ENCODE data around the gene CADPS. TPM values are rescaled to one million over a fixed set of nuclear protein-coding genes. Genes with fewer than 3 reads are reported as not detected.

CADPS gene
- total and polyA plus RNA-seq, 4 donors: 0.13 to 3.6 (median 0.49) TPM

DNA sequence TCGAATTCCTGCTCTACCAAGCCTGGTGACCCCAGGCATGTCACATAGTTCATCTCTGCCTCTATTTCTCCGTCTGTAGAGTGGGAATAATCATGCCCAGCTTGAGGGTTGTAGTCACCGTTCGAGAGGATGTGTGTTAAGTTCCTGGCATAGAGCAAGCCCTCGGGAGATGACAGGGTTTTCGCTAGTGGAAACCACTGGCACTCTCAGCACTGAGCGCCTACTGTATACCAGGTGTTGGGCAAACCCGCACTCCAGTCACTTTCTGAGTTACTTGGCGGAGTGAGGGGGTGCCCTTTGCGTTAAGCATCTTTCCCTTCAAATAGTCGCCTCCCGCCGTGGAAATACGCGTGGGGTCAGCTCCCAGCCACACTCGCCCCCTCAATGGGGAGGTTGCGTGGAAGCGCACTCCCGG, 506.9 kb downstream of the CADPS start:
- ATAC-seq (ENCODE audit: insufficient read depth, low FRiP score): no peak
- TF ChIP-seq, protein P1, sequence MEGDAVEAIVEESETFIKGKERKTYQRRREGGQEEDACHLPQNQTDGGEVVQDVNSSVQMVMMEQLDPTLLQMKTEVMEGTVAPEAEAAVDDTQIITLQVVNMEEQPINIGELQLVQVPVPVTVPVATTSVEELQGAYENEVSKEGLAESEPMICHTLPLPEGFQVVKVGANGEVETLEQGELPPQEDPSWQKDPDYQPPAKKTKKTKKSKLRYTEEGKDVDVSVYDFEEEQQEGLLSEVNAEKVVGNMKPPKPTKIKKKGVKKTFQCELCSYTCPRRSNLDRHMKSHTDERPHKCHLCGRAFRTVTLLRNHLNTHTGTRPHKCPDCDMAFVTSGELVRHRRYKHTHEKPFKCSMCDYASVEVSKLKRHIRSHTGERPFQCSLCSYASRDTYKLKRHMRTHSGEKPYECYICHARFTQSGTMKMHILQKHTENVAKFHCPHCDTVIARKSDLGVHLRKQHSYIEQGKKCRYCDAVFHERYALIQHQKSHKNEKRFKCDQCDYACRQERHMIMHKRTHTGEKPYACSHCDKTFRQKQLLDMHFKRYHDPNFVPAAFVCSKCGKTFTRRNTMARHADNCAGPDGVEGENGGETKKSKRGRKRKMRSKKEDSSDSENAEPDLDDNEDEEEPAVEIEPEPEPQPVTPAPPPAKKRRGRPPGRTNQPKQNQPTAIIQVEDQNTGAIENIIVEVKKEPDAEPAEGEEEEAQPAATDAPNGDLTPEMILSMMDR (IDR thresholded peaks at IDR 0.05; ENCODE audit: control extremely low read depth, extremely low read depth): no peak
- Histone ChIP-seq H3K9ac (ENCODE audit: insufficient read depth in 1 of 2, low read length in 2 of 2) (no peak overlapping the region), H3K4me3 (no peak overlapping the region), H3K36me3 (ENCODE audit: control insufficient read depth in 4 of 4, insufficient read depth in 4 of 4, low read length in 4 of 4) (no peaks in the 10 kb centered on the region), H3K27me3 (ENCODE audit: control insufficient read depth in 3 of 3, insufficient read depth in 3 of 3, low read length in 2 of 3) (peaks cover 39 to 91% (median 87%) of the 10 kb centered on the region in 3 donors), H3K4me1 (ENCODE audit: control insufficient read depth in 5 of 5, insufficient read depth in 5 of 5, low read length in 5 of 5) (peaks cover 0 to 15% (median 4%) of the 10 kb centered on the region in 5 donors), H3K27ac (ENCODE audit: low read depth in 1 of 2, low read length in 1 of 2) (no peak overlapping the region), H3K9me3 (ENCODE audit: control insufficient read depth in 4 of 4, insufficient read depth in 3 of 4, low read length in 3 of 4) (peaks cover 0 to 11% (median 0%) of the 10 kb centered on the region in 4 donors)
- 8 to 9% methylated on average over 19 of the region's 19 CpGs for WGBS, 2 donors
- no peak for DNase-seq

- 1 to 3% methylated on average over 25 of the region's 25 CpGs for whole genome bisulfite sequencing, 2 donors
- Histone ChIP-seq H3K4me1 (ENCODE audit: control insufficient read depth in 5 of 5, insufficient read depth in 5 of 5, low read length in 5 of 5) (peaks cover 0 to 14% (median 4%) of the 10 kb centered on the region in 5 donors), H3K9me3 (ENCODE audit: control insufficient read depth in 4 of 4, insufficient read depth in 3 of 4, low read length in 3 of 4) (peaks cover 0 to 11% (median 0%) of the 10 kb centered on the region in 4 donors), H3K36me3 (ENCODE audit: control insufficient read depth in 4 of 4, insufficient read depth in 4 of 4, low read length in 4 of 4) (no peaks in the 10 kb centered on the region), H3K27me3 (ENCODE audit: control insufficient read depth in 3 of 3, insufficient read depth in 3 of 3, low read length in 2 of 3) (peaks cover 37 to 88% (median 84%) of the 10 kb centered on the region in 3 donors), H3K27ac (ENCODE audit: low read depth in 1 of 2, low read length in 1 of 2) (no peak overlapping the region), H3K9ac (ENCODE audit: insufficient read depth in 1 of 2, low read length in 2 of 2) (no peak overlapping the region), H3K4me3 (no peak overlapping the region)
- ATAC-seq (ENCODE audit: insufficient read depth, low FRiP score) (no peak), DNase-seq (no peak)
- TF ChIP-seq, protein P1 (IDR thresholded peaks at IDR 0.05; ENCODE audit: control extremely low read depth, extremely low read depth): no peak
Measured at GRCh38 chr3:62367763-62368195, 507.4 kb downstream of the CADPS start.

GRCh38 chr3:62366126-62366484, 509.1 kb downstream of the CADPS start:
- peaks cover 25 to 83% (median 81%) of the 10 kb centered on the region in 3 donors for H3K27me3 ChIP-seq (ENCODE audit: control insufficient read depth in 3 of 3, insufficient read depth in 3 of 3, low read length in 2 of 3)
- no peak for DNase-seq

More at GRCh38 chr3:62366126-62366484, 509.1 kb downstream of the CADPS start:
- Histone ChIP-seq H3K27ac (ENCODE audit: low read depth in 1 of 2, low read length in 1 of 2) (no peak overlapping the region), H3K4me3 (no peak overlapping the region), H3K9ac (ENCODE audit: insufficient read depth in 1 of 2, low read length in 2 of 2) (no peak overlapping the region), H3K36me3 (ENCODE audit: control insufficient read depth in 4 of 4, insufficient read depth in 4 of 4, low read length in 4 of 4) (no peaks in the 10 kb centered on the region), H3K9me3 (ENCODE audit: control insufficient read depth in 4 of 4, insufficient read depth in 3 of 4, low read length in 3 of 4) (peaks cover 0 to 6% (median 0%) of the 10 kb centered on the region in 4 donors), H3K4me1 (ENCODE audit: control insufficient read depth in 5 of 5, insufficient read depth in 5 of 5, low read length in 5 of 5) (peaks cover 0 to 8% (median 4%) of the 10 kb centered on the region in 5 donors)
- no peak for ATAC-seq (ENCODE audit: insufficient read depth, low FRiP score)
- WGBS, 2 donors: 18 to 26% methylated on average over 4 of the region's 4 CpGs
- TF ChIP-seq, protein P1 (IDR thresholded peaks at IDR 0.05; ENCODE audit: control extremely low read depth, extremely low read depth): no peak

Data from lung (tissue), 12 donors.